ENCODE results near the gene UBTD2. TPM values are rescaled to one million over a fixed set of nuclear protein-coding genes. Genes with fewer than 3 reads are reported as not detected.
"Not testable (repeated sequence)": the region's sequence is repeated elsewhere in the genome, so short reads cannot be mapped to it uniquely, and the experiment has no call there.

Gene UBTD2
- polyA plus RNA-seq, 1 experiment, result 9.4 TPM

DNA sequence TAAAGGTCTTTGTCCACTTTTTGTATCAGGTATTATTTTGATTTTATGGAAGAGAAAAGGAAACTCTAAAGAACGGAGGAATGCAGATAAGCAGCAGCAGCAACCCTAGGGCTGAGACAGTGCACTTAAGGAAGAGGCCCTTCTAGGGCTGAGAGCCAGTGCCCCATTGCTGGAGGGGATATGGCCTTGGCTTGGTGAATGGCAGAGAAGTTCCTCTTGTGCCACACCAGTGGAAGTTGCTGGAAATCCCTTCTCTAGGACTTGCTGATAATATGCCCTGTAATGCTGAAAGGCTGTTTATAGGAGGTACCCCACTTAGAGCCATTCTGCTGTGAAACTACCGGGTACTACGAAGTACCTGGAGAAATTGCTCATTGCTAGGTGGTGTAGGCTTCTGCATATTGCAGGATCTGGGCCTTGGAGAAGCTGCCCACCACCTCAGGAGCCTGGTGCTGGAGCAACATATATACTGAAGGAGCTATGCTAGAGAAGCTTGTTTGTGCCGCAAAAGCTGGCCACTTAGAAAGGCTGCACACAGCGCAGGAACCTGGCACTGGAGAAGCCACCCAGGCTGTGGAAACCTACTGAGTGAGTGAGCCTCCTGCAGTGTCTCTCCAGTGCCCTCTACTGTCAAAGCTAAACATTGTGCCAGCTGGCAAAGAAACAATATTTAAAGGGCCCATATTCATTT lies 9.6 kb upstream of the UBTD2 start:
- POLR2A ChIA-PET, result no interaction called here

GRCh38 chr5:172291837-172292236 lies 8.3 kb upstream of the UBTD2 start:
- POLR2A ChIA-PET; H3K4me3 ChIP-seq (ENCODE audit: low read depth, low read length); DNase-seq (ENCODE audit: low read depth); H3K27me3 ChIP-seq (ENCODE audit: control insufficient read depth, insufficient read depth, low read length); H3K36me3 ChIP-seq (ENCODE audit: control insufficient read depth, insufficient read depth, low read length): not testable (repeated sequence)
- CTCF ChIA-PET, result interaction anchor here (0.6 to 2.5 kb wide), 8 partner anchors 11 to 873 kb away, joined by 3 to 10 read pairs (median 4); partner anchors contain the start of gene STK10

More for the DNA sequence above, 9.6 kb upstream of the UBTD2 start:
- Histone ChIP-seq H3K36me3 (ENCODE audit: control insufficient read depth, insufficient read depth, low read length) (no peaks in the 10 kb centered on the region), H3K4me3 (ENCODE audit: low read depth, low read length) (no peak overlapping the region), H3K27me3 (ENCODE audit: control insufficient read depth, insufficient read depth, low read length) (no peaks in the 10 kb centered on the region; the same call in 1 of the 2 replicates)
- TF ChIP-seq CTCF (IDR thresholded peaks at IDR 0.05; ENCODE audit: insufficient read depth, low read depth, low read length), result peak; percentile 94
- CTCF ChIA-PET, result interaction anchor here (0.5 to 2.5 kb wide), 34 partner anchors 8 to 682 kb away, joined by 3 to 14 read pairs (median 4); partner anchors contain the start of genes FBXW11, STK10 and UBTD2
- DNase-seq (ENCODE audit: low read depth), result no peak

DNA sequence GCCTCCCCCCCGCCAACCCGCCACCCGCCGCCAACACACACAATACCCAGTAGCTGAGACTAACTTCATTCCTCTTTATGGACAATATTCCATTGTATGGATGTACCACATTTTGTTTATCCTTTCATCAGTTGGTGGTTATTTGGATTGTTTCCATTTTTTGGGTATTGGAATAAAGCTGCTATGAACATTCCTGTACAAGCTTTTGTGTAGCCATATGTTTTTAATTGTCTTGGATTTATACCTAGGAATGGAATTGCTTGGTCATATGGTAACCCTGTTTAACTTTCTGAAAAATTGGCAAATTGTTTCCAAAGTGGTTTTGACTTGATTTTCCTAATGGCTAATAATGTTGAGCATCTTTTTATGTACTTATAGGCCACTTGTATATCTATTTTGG lies 4.9 kb upstream of the UBTD2 start:
- no peaks in the 10 kb centered on the region for H3K27me3 ChIP-seq (ENCODE audit: control insufficient read depth, insufficient read depth, low read length)
- no peak overlapping the region for H3K4me3 ChIP-seq (ENCODE audit: low read depth, low read length)
- ChIA-PET CTCF (no interaction called here), POLR2A (no interaction called here)
- no peak for TF ChIP-seq CTCF (IDR thresholded peaks at IDR 0.05; ENCODE audit: insufficient read depth, low read depth, low read length)
- H3K36me3 ChIP-seq (ENCODE audit: control insufficient read depth, insufficient read depth, low read length), result no peaks in the 10 kb centered on the region
- DNase-seq (ENCODE audit: low read depth), result no peak

DNA sequence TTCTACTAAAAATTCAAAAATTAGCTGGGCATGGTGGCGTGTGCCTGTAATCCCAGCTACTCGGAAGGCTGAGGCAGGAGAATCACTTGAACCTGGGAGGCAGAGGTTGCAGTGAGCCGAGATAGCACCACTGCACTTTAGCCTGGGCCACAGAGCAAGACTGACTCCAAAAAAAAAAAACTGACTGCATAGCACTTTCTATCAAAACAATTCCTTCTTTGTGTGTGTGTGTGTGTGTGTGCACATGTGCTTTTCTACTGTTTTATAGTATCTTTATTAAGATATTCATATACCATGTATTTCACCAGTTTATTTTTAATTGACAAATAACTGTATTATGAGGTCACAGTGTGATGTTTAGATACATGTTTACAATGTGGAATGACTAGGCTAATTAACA lies 3.6 kb upstream of the UBTD2 start:
- H3K36me3 ChIP-seq (ENCODE audit: control insufficient read depth, insufficient read depth, low read length); DNase-seq (ENCODE audit: low read depth); POLR2A ChIA-PET; H3K27me3 ChIP-seq (ENCODE audit: control insufficient read depth, insufficient read depth, low read length); H3K4me3 ChIP-seq (ENCODE audit: low read depth, low read length): not testable (repeated sequence)
- CTCF ChIA-PET, result interaction anchor here (1.0 kb wide), 1 partner anchor 51 kb away, joined by 3 read pairs; no protein-coding TSS in a partner anchor

DNA sequence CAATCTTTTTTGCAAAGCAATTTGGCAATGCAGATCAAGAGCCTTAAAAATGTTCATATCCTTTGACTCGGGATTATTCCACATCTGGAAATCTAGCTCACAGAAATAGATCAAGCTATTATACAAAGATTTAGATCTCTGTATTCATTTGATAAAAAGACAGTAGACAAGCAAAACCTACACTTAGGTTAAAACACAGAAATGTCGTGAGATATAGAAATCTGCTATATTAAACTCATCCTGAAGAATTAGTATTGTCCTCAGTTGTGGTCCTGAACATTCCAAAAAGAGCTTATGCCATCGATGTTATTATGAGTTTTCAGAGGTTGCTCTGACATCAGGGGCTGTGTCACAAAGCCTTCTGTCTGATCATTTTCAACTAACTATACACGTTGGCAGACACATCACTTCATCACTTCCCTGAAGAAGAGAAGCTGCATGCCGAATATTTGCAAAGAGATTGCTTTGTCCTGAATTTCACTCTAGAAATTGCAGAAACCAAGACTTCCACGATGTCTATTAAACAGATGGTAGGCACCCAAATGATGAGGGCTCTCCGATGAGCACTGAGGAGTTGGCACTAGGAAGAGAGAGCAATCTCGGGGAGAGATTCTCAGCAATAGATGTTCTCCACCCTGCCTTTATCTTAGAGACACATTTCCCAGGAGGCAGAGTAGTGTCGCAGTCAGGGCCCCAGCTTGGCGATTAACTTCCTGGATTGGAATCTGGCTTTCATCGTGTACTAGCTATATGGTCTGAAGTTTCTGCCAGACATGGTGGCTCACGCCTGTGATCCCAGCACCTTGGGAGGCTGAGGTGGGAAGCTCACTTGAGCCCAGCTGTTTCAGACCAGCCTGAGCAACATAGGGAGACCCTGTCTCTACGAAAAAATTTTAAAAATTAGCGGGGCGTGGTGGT lies 1.9 kb upstream of the UBTD2 start:
- no peaks in the 10 kb centered on the region for H3K36me3 ChIP-seq (ENCODE audit: control insufficient read depth, insufficient read depth, low read length)
- H3K27me3 ChIP-seq (ENCODE audit: control insufficient read depth, insufficient read depth, low read length), result no peaks in the 10 kb centered on the region
- H3K4me3 ChIP-seq (ENCODE audit: low read depth, low read length), result no peak overlapping the region
- ChIA-PET CTCF (interaction anchor here (0.6 to 1.4 kb wide), 11 partner anchors 8 to 266 kb away, joined by 3 to 7 read pairs (median 3); partner anchors contain the start of genes SH3PXD2B and STK10), POLR2A (no interaction called here)
- no peak for TF ChIP-seq CTCF (IDR thresholded peaks at IDR 0.05; ENCODE audit: insufficient read depth, low read depth, low read length)
- DNase-seq (ENCODE audit: low read depth), result no peak

GRCh38 chr5:172284611-172284980 lies 1.0 kb upstream of the UBTD2 start:
- H3K36me3 ChIP-seq (ENCODE audit: control insufficient read depth, insufficient read depth, low read length), result no peaks in the 10 kb centered on the region
- POLR2A ChIA-PET, result no interaction called here
- H3K27me3 ChIP-seq (ENCODE audit: control insufficient read depth, insufficient read depth, low read length), result no peaks in the 10 kb centered on the region
- CTCF ChIA-PET, result interaction anchor here (0.8 to 1.4 kb wide), 8 partner anchors 9 to 265 kb away, joined by 3 to 7 read pairs (median 3); partner anchors contain the start of gene STK10
- TF ChIP-seq CTCF (IDR thresholded peaks at IDR 0.05; ENCODE audit: insufficient read depth, low read depth, low read length), result no peak
- DNase-seq (ENCODE audit: low read depth), result no peak
- peak overlapping the region; percentile 89 for H3K4me3 ChIP-seq (ENCODE audit: low read depth, low read length)
